Measurements from ENCODE around the gene ABCB9. TPM values are rescaled to one million over a fixed set of nuclear protein-coding genes. Genes with fewer than 3 reads are reported as not detected.
A peak's percentile ranks its signal among the peaks of the same experiment; 100 is the strongest.

ABCB9 gene
- total RNA-seq, 1 experiment from 2014 or later = 6.3 TPM

DNA sequence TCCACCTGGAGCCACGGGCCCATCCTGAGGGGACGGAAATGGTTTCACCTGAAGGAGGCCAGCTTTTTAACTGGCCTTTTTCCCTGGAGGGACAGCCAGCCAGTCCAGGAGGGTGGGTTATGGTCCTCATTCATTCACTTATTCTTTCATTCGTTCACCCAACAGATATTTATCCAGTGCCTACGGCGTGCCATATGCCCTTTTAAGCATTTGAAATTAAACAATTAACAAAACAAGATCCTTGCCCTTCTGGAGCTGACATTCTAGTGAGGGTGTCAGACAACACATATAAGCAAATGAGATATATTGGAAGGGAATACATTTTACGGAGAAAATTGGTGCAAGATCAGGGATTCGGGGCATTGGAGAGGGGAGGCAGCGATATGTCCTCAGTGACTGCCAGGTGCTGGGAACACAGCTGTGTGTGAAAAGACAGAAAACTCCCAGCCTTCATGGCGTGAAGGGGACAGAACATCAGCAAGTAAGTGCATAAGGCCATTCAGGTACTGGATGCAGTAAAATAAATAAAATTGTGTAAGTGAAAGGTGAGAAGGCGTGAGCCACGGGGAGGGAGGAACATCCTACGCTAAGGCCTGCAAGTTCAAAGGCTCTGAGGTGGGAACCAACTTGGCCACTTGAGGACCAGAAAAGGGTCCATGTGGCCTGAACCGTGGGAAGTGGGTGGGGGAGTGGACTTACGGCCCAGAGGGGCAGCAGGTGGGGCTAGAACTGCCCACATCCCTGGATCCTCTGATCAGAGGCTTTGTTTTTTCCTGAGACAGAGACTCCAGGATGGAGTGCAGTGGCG is 684 bp upstream of the ABCB9 start:
- Mint-ChIP-seq H3K9me3 (no peaks in the 10 kb centered on the region), H3K27me3 (ENCODE audit: low read depth) (peaks cover 5% of the 10 kb centered on the region), H3K36me3 (no peaks in the 10 kb centered on the region), H3K4me1 (peaks cover 19% of the 10 kb centered on the region), H3K4me3 (peak overlapping the region; percentile 42), H3K27ac (peak overlapping the region; percentile 82)
- no peak for DNase-seq (ENCODE audit: low spot score)
- CTCF ChIA-PET = interaction anchor here (0.6 to 2.3 kb wide), 8 partner anchors 8 to 267 kb away, joined by 3 to 13 read pairs (median 3); partner anchors contain the start of genes MTRFR and OGFOD2
- ATAC-seq = no peak
- POLR2A ChIA-PET = interaction anchor here (0.6 to 1.4 kb wide), 3 partner anchors 8 to 1471 kb away, joined by 3 to 10 read pairs (median 4); partner anchors contain the start of genes OGFOD2 and VPS37B
- TF ChIP-seq SMAD3 (CRISPR knock-in tag; IDR thresholded peaks at IDR 0.05; ENCODE audit: borderline replicate concordance) (no peak), TEAD1 (CRISPR knock-in tag; IDR thresholded peaks at IDR 0.05) (no peak), GTF2I (CRISPR knock-in tag; conservative IDR thresholded peaks at IDR 0.05) (no peak), ESRRA (CRISPR knock-in tag; IDR thresholded peaks at IDR 0.05; ENCODE audit: borderline replicate concordance) (no peak), ELF4 (CRISPR knock-in tag; IDR thresholded peaks at IDR 0.05; ENCODE audit: low read depth) (no peak), FOXP1 (CRISPR knock-in tag; IDR thresholded peaks at IDR 0.05; ENCODE audit: borderline replicate concordance) (no peak), ZNF121 (CRISPR knock-in tag; IDR thresholded peaks at IDR 0.05) (no peak), CREM (CRISPR knock-in tag; IDR thresholded peaks at IDR 0.05) (no peak), MXD4 (CRISPR knock-in tag; IDR thresholded peaks at IDR 0.05; ENCODE audit: borderline replicate concordance) (no peak), OVOL2 (CRISPR knock-in tag; IDR thresholded peaks at IDR 0.05; ENCODE audit: borderline replicate concordance) (no peak), ZNF263 (CRISPR knock-in tag; IDR thresholded peaks at IDR 0.05; ENCODE audit: low read depth) (no peak)
- TF ChIP-seq, protein P1, sequence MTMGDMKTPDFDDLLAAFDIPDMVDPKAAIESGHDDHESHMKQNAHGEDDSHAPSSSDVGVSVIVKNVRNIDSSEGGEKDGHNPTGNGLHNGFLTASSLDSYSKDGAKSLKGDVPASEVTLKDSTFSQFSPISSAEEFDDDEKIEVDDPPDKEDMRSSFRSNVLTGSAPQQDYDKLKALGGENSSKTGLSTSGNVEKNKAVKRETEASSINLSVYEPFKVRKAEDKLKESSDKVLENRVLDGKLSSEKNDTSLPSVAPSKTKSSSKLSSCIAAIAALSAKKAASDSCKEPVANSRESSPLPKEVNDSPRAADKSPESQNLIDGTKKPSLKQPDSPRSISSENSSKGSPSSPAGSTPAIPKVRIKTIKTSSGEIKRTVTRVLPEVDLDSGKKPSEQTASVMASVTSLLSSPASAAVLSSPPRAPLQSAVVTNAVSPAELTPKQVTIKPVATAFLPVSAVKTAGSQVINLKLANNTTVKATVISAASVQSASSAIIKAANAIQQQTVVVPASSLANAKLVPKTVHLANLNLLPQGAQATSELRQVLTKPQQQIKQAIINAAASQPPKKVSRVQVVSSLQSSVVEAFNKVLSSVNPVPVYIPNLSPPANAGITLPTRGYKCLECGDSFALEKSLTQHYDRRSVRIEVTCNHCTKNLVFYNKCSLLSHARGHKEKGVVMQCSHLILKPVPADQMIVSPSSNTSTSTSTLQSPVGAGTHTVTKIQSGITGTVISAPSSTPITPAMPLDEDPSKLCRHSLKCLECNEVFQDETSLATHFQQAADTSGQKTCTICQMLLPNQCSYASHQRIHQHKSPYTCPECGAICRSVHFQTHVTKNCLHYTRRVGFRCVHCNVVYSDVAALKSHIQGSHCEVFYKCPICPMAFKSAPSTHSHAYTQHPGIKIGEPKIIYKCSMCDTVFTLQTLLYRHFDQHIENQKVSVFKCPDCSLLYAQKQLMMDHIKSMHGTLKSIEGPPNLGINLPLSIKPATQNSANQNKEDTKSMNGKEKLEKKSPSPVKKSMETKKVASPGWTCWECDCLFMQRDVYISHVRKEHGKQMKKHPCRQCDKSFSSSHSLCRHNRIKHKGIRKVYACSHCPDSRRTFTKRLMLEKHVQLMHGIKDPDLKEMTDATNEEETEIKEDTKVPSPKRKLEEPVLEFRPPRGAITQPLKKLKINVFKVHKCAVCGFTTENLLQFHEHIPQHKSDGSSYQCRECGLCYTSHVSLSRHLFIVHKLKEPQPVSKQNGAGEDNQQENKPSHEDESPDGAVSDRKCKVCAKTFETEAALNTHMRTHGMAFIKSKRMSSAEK (CRISPR knock-in tag; IDR thresholded peaks at IDR 0.05; ENCODE audit: borderline replicate concordance) = no peak
- TF ChIP-seq, protein P2, sequence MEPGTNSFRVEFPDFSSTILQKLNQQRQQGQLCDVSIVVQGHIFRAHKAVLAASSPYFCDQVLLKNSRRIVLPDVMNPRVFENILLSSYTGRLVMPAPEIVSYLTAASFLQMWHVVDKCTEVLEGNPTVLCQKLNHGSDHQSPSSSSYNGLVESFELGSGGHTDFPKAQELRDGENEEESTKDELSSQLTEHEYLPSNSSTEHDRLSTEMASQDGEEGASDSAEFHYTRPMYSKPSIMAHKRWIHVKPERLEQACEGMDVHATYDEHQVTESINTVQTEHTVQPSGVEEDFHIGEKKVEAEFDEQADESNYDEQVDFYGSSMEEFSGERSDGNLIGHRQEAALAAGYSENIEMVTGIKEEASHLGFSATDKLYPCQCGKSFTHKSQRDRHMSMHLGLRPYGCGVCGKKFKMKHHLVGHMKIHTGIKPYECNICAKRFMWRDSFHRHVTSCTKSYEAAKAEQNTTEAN (CRISPR knock-in tag; IDR thresholded peaks at IDR 0.05) = no peak
- TF ChIP-seq, protein P3, sequence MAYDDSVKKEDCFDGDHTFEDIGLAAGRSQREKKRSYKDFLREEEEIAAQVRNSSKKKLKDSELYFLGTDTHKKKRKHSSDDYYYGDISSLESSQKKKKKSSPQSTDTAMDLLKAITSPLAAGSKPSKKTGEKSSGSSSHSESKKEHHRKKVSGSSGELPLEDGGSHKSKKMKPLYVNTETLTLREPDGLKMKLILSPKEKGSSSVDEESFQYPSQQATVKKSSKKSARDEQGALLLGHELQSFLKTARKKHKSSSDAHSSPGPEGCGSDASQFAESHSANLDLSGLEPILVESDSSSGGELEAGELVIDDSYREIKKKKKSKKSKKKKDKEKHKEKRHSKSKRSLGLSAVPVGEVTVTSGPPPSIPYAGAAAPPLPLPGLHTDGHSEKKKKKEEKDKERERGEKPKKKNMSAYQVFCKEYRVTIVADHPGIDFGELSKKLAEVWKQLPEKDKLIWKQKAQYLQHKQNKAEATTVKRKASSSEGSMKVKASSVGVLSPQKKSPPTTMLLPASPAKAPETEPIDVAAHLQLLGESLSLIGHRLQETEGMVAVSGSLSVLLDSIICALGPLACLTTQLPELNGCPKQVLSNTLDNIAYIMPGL (CRISPR knock-in tag; IDR thresholded peaks at IDR 0.05) = no peak
- TF ChIP-seq, protein P4, sequence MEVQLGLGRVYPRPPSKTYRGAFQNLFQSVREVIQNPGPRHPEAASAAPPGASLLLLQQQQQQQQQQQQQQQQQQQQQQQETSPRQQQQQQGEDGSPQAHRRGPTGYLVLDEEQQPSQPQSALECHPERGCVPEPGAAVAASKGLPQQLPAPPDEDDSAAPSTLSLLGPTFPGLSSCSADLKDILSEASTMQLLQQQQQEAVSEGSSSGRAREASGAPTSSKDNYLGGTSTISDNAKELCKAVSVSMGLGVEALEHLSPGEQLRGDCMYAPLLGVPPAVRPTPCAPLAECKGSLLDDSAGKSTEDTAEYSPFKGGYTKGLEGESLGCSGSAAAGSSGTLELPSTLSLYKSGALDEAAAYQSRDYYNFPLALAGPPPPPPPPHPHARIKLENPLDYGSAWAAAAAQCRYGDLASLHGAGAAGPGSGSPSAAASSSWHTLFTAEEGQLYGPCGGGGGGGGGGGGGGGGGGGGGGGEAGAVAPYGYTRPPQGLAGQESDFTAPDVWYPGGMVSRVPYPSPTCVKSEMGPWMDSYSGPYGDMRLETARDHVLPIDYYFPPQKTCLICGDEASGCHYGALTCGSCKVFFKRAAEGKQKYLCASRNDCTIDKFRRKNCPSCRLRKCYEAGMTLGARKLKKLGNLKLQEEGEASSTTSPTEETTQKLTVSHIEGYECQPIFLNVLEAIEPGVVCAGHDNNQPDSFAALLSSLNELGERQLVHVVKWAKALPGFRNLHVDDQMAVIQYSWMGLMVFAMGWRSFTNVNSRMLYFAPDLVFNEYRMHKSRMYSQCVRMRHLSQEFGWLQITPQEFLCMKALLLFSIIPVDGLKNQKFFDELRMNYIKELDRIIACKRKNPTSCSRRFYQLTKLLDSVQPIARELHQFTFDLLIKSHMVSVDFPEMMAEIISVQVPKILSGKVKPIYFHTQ (CRISPR knock-in tag; IDR thresholded peaks at IDR 0.05) = no peak
- TF ChIP-seq, protein P5, sequence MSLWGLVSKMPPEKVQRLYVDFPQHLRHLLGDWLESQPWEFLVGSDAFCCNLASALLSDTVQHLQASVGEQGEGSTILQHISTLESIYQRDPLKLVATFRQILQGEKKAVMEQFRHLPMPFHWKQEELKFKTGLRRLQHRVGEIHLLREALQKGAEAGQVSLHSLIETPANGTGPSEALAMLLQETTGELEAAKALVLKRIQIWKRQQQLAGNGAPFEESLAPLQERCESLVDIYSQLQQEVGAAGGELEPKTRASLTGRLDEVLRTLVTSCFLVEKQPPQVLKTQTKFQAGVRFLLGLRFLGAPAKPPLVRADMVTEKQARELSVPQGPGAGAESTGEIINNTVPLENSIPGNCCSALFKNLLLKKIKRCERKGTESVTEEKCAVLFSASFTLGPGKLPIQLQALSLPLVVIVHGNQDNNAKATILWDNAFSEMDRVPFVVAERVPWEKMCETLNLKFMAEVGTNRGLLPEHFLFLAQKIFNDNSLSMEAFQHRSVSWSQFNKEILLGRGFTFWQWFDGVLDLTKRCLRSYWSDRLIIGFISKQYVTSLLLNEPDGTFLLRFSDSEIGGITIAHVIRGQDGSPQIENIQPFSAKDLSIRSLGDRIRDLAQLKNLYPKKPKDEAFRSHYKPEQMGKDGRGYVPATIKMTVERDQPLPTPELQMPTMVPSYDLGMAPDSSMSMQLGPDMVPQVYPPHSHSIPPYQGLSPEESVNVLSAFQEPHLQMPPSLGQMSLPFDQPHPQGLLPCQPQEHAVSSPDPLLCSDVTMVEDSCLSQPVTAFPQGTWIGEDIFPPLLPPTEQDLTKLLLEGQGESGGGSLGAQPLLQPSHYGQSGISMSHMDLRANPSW (CRISPR knock-in tag; conservative IDR thresholded peaks at IDR 0.05; ENCODE audit: low read depth) = no peak
- TF ChIP-seq, protein P6, sequence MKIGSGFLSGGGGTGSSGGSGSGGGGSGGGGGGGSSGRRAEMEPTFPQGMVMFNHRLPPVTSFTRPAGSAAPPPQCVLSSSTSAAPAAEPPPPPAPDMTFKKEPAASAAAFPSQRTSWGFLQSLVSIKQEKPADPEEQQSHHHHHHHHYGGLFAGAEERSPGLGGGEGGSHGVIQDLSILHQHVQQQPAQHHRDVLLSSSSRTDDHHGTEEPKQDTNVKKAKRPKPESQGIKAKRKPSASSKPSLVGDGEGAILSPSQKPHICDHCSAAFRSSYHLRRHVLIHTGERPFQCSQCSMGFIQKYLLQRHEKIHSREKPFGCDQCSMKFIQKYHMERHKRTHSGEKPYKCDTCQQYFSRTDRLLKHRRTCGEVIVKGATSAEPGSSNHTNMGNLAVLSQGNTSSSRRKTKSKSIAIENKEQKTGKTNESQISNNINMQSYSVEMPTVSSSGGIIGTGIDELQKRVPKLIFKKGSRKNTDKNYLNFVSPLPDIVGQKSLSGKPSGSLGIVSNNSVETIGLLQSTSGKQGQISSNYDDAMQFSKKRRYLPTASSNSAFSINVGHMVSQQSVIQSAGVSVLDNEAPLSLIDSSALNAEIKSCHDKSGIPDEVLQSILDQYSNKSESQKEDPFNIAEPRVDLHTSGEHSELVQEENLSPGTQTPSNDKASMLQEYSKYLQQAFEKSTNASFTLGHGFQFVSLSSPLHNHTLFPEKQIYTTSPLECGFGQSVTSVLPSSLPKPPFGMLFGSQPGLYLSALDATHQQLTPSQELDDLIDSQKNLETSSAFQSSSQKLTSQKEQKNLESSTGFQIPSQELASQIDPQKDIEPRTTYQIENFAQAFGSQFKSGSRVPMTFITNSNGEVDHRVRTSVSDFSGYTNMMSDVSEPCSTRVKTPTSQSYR (CRISPR knock-in tag; IDR thresholded peaks at IDR 0.05) = no peak
- TF ChIP-seq, protein P7, sequence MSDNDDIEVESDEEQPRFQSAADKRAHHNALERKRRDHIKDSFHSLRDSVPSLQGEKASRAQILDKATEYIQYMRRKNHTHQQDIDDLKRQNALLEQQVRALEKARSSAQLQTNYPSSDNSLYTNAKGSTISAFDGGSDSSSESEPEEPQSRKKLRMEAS (CRISPR knock-in tag; IDR thresholded peaks at IDR 0.05) = no peak
